Fibroblast of mammary gland (primary cell): ENCODE results near the gene CSF3R.
A peak's percentile ranks its signal among the peaks of the same experiment; 100 is the strongest.

ENCODE experiments used
- DNase-seq: peaks from one replicate; pipeline ENCODE4 v3.0.0-alpha.2; 2010; ENCODE audit warnings: low read depth
- H3K4me3 ChIP-seq: 2 replicates; pipeline ENCODE4 v1.5.1; 2011; ENCODE audit warnings: low read depth, mild to moderate bottlenecking, low read length, moderate library complexity; ENCODE audit not compliant: control insufficient read depth
- CTCF ChIP-seq: conservative IDR thresholded peaks from 2 replicates; pipeline ENCODE4 v1.5.1; 2011; ENCODE audit warnings: low read depth, low read length, inconsistent platforms; ENCODE audit not compliant: control insufficient read depth, insufficient read depth

The CSF3R gene

GRCh38 chr1:36520771-36521420, 38.2 kb upstream of the CSF3R start:
- TF ChIP-seq CTCF = no peak
- no peak for DNase-seq

GRCh38 chr1:36520056-36520455, 37.3 kb upstream of the CSF3R start:
- DNase-seq = no peak
- H3K4me3 ChIP-seq = no peak overlapping the region
- TF ChIP-seq CTCF = no peak

More at GRCh38 chr1:36520771-36521420, 38.2 kb upstream of the CSF3R start:
- no peak overlapping the region for H3K4me3 ChIP-seq

- TF ChIP-seq CTCF = no peak
- no peak overlapping the region for H3K4me3 ChIP-seq
- DNase-seq = no peak
These were observed 34.5 kb upstream of the CSF3R start for GRCh38 chr1:36517011-36517771.

- H3K4me3 ChIP-seq = no peak overlapping the region
- TF ChIP-seq CTCF = peak; percentile 86
- DNase-seq = peak; percentile 51
These were observed 33.8 kb upstream of the CSF3R start for GRCh38 chr1:36516372-36517010.

- no peak for TF ChIP-seq CTCF
- DNase-seq = no peak
- H3K4me3 ChIP-seq = no peak overlapping the region
These were observed 32.8 kb upstream of the CSF3R start for GRCh38 chr1:36515315-36516138.

GRCh38 chr1:36514501-36514900, 31.8 kb upstream of the CSF3R start:
- no peak for DNase-seq
- no peak overlapping the region for H3K4me3 ChIP-seq
- no peak for TF ChIP-seq CTCF
